Panc1 (cell line): ENCODE data around the gene CPHXL2. TPM values are rescaled to one million over a fixed set of nuclear protein-coding genes. Genes with fewer than 3 reads are reported as not detected.

Experiments used
- ATAC-seq: fragments of 200-7000 bp; cut with Tn5 transposase; 2 replicates; pipeline ENCODE4 v1.9.1; 2020; ENCODE audit warnings: mild to moderate bottlenecking, moderate library complexity
- BruUV-seq: library from RNA; stranded (reverse); fragments of 400-500 nt; replicated peaks from 2 replicates; lab custom pipeline; 2021; lab: Mats Ljungman, UMichigan
- CTCF ChIA-PET: fragments of 300-600 bp; sonication (Branson Sonifier 250); formaldehyde crosslinking; loops from one replicate; lab custom pipeline; 2022; ENCODE audit warnings: antibody characterized with exemption; lab: Charles Lee
- POLR2A ChIA-PET: fragments of 300-600 bp; sonication (Branson Sonifier 250); formaldehyde crosslinking; loops from one replicate; lab custom pipeline; 2022; ENCODE audit warnings: antibody characterized with exemption; lab: Charles Lee
- DNase-seq: peaks from one replicate; pipeline ENCODE4 v3.0.0-alpha.2; 2010; ENCODE audit warnings: low read depth, low spot score
- H3K27ac ChIP-seq: 2 replicates; pipeline ENCODE4 v1.5.1; 2011; ENCODE audit warnings: mild to moderate bottlenecking, low read length, inconsistent platforms
- H3K27me3 ChIP-seq: fragments of 200-500 bp; sonication (Bioruptor generic); 2 replicates; pipeline ENCODE4 v1.6.0; 2014; ENCODE audit warnings: low read length, inconsistent platforms; ENCODE audit not compliant: control insufficient read depth, insufficient read depth
- H3K36me3 ChIP-seq: fragments of 200-500 bp; sonication (Bioruptor generic); 2 replicates; pipeline ENCODE4 v1.5.1; 2014; ENCODE audit warnings: inconsistent platforms, mild to moderate bottlenecking, low read length, moderate library complexity; ENCODE audit not compliant: control insufficient read depth, insufficient read depth
- H3K4me1 ChIP-seq: 2 replicates; pipeline ENCODE4 v1.5.1; 2011; ENCODE audit warnings: inconsistent platforms, mild to moderate bottlenecking, low read length, moderate library complexity; ENCODE audit not compliant: control insufficient read depth, insufficient read depth
- H3K4me3 ChIP-seq, 2 experiments: 2 replicates each; pipeline ENCODE4 v1.5.1; 2011 to 2012; ENCODE audit warnings: low read depth in 2 of 2, low read length in 2 of 2, mild to moderate bottlenecking in 2 of 2, inconsistent platforms in 1 of 2, moderate library complexity in 1 of 2
- H3K9me3 ChIP-seq: fragments of 200-500 bp; sonication (Bioruptor generic); 2 replicates; pipeline ENCODE4 v1.5.1; 2014; ENCODE audit warnings: low read depth, mild to moderate bottlenecking, inconsistent platforms, low read length, moderate library complexity; ENCODE audit not compliant: control insufficient read depth, insufficient read depth
- CTCF ChIP-seq: fragments of 450-650 bp; IDR thresholded peaks from 2 replicates; pipeline ENCODE4 v1.5.1; 2017; ENCODE audit warnings: mild to moderate bottlenecking
- POLR2AphosphoS5 ChIP-seq: IDR thresholded peaks from 2 replicates; pipeline ENCODE4 v1.6.1; 2012; ENCODE audit warnings: mild to moderate bottlenecking, low read depth, low read length, moderate library complexity
- SIN3A ChIP-seq: IDR thresholded peaks from 2 replicates; pipeline ENCODE4 v1.6.1; 2012; ENCODE audit warnings: low read depth, mild to moderate bottlenecking, low read length, moderate library complexity, borderline replicate concordance; ENCODE audit not compliant: insufficient read depth
- TCF7L2 ChIP-seq: IDR thresholded peaks from 2 replicates; pipeline ENCODE4 v1.6.1; 2011; ENCODE audit warnings: mild to moderate bottlenecking, low read depth, low read length, inconsistent platforms
- in situ Hi-C: cut with HindIII; loops from 2 replicates; pipeline ENCODE4 v1.10.0; 2016; ENCODE audit warnings: low sequenced_read_pairs, low pct_unique_long_range_greater_than_20kb
- intact Hi-C: fragments of 100-400 bp; cut with micrococcal nuclease; formaldehyde crosslinking; loops from one replicate; pipeline ENCODE4 v1.10.0; 2022; ENCODE audit not compliant: unreplicated experiment
- total RNA-seq: library from RNA; stranded (reverse); gene quantifications from one replicate; pipeline ENCODE4 v1.2.1, GENCODE V29; 2021; ENCODE audit not compliant: unreplicated experiment
- TF ChIP-seq, protein P1 (sequence below), 2 experiments: IDR thresholded peaks; 2 replicates each; pipeline ENCODE4 v1.6.1; 2011 to 2012; ENCODE audit warnings: low read depth in 2 of 2, control low read depth in 1 of 2, low read length in 1 of 2, mild to moderate bottlenecking in 1 of 2, moderate library complexity in 1 of 2; ENCODE audit not compliant: insufficient read depth in 1 of 2

The CPHXL2 gene
- total RNA-seq, 1 experiment from 2014 or later = not detected

DNA sequence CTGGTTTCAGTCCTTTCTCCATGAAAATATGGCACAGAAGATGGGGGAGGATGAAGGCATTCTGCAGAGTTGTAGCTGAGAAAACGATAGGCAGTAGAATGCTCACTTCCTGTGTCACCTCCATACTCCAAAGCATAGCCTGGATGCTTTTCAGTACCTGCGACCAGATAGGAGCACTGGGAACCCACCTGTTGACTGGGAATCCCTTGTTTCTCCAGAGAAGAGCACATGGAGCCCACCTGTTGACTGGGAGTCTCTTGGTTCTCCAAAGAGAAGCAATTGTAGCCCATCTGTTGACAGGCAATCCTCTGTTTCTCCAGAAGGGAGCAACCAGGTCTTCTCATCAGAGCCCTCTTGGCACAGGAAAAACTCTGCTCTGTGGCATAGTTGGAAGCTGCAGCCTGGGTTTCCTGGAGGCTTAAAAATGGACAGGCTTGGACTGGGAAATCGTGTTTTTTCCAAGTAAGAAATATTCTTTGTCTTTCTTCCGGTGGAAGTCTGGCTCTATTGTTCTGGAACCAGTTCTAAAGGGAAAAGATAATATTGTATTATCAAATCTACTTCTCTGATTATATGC lies 16.0 kb downstream of the CPHXL2 start:
- H3K36me3 ChIP-seq = peaks cover 2% of the 10 kb centered on the region; the same call in 1 of the 2 replicates
- in situ Hi-C loops = no loop called here
- ATAC-seq = no peak
- no peaks in the 10 kb centered on the region for H3K4me1 ChIP-seq
- no peaks in the 10 kb centered on the region for H3K9me3 ChIP-seq
- CTCF ChIA-PET = no interaction called here
- BruUV-seq = no TSS peak
- no peaks in the 10 kb centered on the region for H3K27me3 ChIP-seq
- POLR2A ChIA-PET = no interaction called here
- no peak overlapping the region for H3K4me3 ChIP-seq
- intact Hi-C loops = no loop called here
- H3K27ac ChIP-seq = no peak overlapping the region
- TF ChIP-seq SIN3A = no peak
- TF ChIP-seq, protein P1, sequence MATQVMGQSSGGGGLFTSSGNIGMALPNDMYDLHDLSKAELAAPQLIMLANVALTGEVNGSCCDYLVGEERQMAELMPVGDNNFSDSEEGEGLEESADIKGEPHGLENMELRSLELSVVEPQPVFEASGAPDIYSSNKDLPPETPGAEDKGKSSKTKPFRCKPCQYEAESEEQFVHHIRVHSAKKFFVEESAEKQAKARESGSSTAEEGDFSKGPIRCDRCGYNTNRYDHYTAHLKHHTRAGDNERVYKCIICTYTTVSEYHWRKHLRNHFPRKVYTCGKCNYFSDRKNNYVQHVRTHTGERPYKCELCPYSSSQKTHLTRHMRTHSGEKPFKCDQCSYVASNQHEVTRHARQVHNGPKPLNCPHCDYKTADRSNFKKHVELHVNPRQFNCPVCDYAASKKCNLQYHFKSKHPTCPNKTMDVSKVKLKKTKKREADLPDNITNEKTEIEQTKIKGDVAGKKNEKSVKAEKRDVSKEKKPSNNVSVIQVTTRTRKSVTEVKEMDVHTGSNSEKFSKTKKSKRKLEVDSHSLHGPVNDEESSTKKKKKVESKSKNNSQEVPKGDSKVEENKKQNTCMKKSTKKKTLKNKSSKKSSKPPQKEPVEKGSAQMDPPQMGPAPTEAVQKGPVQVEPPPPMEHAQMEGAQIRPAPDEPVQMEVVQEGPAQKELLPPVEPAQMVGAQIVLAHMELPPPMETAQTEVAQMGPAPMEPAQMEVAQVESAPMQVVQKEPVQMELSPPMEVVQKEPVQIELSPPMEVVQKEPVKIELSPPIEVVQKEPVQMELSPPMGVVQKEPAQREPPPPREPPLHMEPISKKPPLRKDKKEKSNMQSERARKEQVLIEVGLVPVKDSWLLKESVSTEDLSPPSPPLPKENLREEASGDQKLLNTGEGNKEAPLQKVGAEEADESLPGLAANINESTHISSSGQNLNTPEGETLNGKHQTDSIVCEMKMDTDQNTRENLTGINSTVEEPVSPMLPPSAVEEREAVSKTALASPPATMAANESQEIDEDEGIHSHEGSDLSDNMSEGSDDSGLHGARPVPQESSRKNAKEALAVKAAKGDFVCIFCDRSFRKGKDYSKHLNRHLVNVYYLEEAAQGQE (IDR thresholded peaks at IDR 0.05; ENCODE audit: insufficient read depth in 1 of 2, low read depth in 2 of 2, low read length in 1 of 2) = no peak
- no peak for DNase-seq

GRCh38 chr16:75660321-75660720 lies 16.5 kb downstream of the CPHXL2 start:
- POLR2A ChIA-PET = no interaction called here
- Histone ChIP-seq H3K36me3 (peaks cover 2% of the 10 kb centered on the region; the same call in 1 of the 2 replicates), H3K4me3 (no peak overlapping the region), H3K4me1 (no peaks in the 10 kb centered on the region), H3K27ac (no peak overlapping the region), H3K27me3 (no peaks in the 10 kb centered on the region), H3K9me3 (no peaks in the 10 kb centered on the region)
- CTCF ChIA-PET = interaction anchor here (0.6 kb wide), 1 partner anchor 256 kb away, joined by 6 read pairs; no protein-coding TSS in a partner anchor
- intact Hi-C loops = no loop called here
- BruUV-seq = no TSS peak
- in situ Hi-C loops = no loop called here
- DNase-seq (no peak), ATAC-seq (no peak)
- no peak for TF ChIP-seq CTCF
- no peak for TF ChIP-seq TCF7L2
- TF ChIP-seq, protein P1 (IDR thresholded peaks at IDR 0.05; ENCODE audit: insufficient read depth in 1 of 2, low read depth in 2 of 2, low read length in 1 of 2) = no peak
- TF ChIP-seq SIN3A = no peak
- no peak for TF ChIP-seq POLR2AphosphoS5
